ENCODE data around the gene SNAP91.

Gene SNAP91

GRCh38 chr6:83702749-83703148 is 6.2 kb downstream of the SNAP91 start:
- DNase-seq (ENCODE audit: low read depth), result no peak
- H3K4me3 ChIP-seq (ENCODE audit: low read depth, low read length), result no peak overlapping the region
- no peak for TF ChIP-seq CTCF (IDR thresholded peaks at IDR 0.05; ENCODE audit: low read depth, low read length, missing control alignments)

GRCh38 chr6:83702077-83702476 is 6.8 kb downstream of the SNAP91 start:
- TF ChIP-seq CTCF (IDR thresholded peaks at IDR 0.05; ENCODE audit: low read depth, low read length, missing control alignments), result no peak
- DNase-seq (ENCODE audit: low read depth), result no peak
- H3K4me3 ChIP-seq (ENCODE audit: low read depth, low read length), result no peak overlapping the region

GRCh38 chr6:83696674-83697073 is 12.2 kb downstream of the SNAP91 start:
- no peak for TF ChIP-seq CTCF (IDR thresholded peaks at IDR 0.05; ENCODE audit: low read depth, low read length, missing control alignments)
- H3K4me3 ChIP-seq (ENCODE audit: low read depth, low read length), result no peak overlapping the region
- DNase-seq (ENCODE audit: low read depth), result no peak

GRCh38 chr6:83685481-83685880 is 23.4 kb downstream of the SNAP91 start:
- TF ChIP-seq CTCF (IDR thresholded peaks at IDR 0.05; ENCODE audit: low read depth, low read length, missing control alignments), result no peak
- no peak for DNase-seq (ENCODE audit: low read depth)

GRCh38 chr6:83677791-83678190 is 31.1 kb downstream of the SNAP91 start:
- DNase-seq (ENCODE audit: low read depth), result no peak
- no peak overlapping the region for H3K4me3 ChIP-seq (ENCODE audit: low read depth, low read length)
- no peak for TF ChIP-seq CTCF (IDR thresholded peaks at IDR 0.05; ENCODE audit: low read depth, low read length, missing control alignments)

More at GRCh38 chr6:83685481-83685880, 23.4 kb downstream of the SNAP91 start:
- no peak overlapping the region for H3K4me3 ChIP-seq (ENCODE audit: low read depth, low read length)

- H3K4me3 ChIP-seq (ENCODE audit: low read depth, low read length), result no peak overlapping the region
- DNase-seq (ENCODE audit: low read depth), result no peak
- no peak for TF ChIP-seq CTCF (IDR thresholded peaks at IDR 0.05; ENCODE audit: low read depth, low read length, missing control alignments)
These were observed 70.9 kb downstream of the SNAP91 start for GRCh38 chr6:83637953-83638352.

- H3K4me3 ChIP-seq (ENCODE audit: low read depth, low read length), result no peak overlapping the region
- no peak for TF ChIP-seq CTCF (IDR thresholded peaks at IDR 0.05; ENCODE audit: low read depth, low read length, missing control alignments)
- no peak for DNase-seq (ENCODE audit: low read depth)
These were observed 72.1 kb downstream of the SNAP91 start for GRCh38 chr6:83636800-83637199.

All from GM12864 (cell line).